Measurements from ENCODE around the gene SLC44A3. TPM values are rescaled to one million over a fixed set of nuclear protein-coding genes. Genes with fewer than 3 reads are reported as not detected.

Gene SLC44A3
- total and polyA plus RNA-seq, 2 of the 8 experiments (the other 6 are each of a cell fraction or from before 2014, with no cell fraction given), result 4.2 to 5.0 TPM

DNA sequence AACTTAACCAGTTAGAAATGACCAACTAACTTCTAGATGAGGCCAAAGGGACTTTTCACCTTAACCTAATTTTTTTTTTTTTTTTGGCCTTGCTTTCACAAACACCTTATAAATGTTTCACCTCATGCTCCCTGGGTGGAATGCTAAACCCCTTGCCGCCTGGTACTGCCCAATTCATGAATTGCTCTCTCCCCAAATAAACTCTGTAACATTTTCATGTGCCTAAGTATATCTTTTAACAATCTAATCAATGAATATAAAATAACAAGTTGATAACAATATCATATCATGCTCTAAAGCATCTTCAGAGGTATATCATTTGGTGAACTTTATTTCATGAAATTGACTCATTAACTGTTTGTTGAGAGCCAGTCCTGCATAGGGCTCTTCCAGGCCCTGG is 117.7 kb downstream of the SLC44A3 start (continued):
- TF ChIP-seq, protein P1, sequence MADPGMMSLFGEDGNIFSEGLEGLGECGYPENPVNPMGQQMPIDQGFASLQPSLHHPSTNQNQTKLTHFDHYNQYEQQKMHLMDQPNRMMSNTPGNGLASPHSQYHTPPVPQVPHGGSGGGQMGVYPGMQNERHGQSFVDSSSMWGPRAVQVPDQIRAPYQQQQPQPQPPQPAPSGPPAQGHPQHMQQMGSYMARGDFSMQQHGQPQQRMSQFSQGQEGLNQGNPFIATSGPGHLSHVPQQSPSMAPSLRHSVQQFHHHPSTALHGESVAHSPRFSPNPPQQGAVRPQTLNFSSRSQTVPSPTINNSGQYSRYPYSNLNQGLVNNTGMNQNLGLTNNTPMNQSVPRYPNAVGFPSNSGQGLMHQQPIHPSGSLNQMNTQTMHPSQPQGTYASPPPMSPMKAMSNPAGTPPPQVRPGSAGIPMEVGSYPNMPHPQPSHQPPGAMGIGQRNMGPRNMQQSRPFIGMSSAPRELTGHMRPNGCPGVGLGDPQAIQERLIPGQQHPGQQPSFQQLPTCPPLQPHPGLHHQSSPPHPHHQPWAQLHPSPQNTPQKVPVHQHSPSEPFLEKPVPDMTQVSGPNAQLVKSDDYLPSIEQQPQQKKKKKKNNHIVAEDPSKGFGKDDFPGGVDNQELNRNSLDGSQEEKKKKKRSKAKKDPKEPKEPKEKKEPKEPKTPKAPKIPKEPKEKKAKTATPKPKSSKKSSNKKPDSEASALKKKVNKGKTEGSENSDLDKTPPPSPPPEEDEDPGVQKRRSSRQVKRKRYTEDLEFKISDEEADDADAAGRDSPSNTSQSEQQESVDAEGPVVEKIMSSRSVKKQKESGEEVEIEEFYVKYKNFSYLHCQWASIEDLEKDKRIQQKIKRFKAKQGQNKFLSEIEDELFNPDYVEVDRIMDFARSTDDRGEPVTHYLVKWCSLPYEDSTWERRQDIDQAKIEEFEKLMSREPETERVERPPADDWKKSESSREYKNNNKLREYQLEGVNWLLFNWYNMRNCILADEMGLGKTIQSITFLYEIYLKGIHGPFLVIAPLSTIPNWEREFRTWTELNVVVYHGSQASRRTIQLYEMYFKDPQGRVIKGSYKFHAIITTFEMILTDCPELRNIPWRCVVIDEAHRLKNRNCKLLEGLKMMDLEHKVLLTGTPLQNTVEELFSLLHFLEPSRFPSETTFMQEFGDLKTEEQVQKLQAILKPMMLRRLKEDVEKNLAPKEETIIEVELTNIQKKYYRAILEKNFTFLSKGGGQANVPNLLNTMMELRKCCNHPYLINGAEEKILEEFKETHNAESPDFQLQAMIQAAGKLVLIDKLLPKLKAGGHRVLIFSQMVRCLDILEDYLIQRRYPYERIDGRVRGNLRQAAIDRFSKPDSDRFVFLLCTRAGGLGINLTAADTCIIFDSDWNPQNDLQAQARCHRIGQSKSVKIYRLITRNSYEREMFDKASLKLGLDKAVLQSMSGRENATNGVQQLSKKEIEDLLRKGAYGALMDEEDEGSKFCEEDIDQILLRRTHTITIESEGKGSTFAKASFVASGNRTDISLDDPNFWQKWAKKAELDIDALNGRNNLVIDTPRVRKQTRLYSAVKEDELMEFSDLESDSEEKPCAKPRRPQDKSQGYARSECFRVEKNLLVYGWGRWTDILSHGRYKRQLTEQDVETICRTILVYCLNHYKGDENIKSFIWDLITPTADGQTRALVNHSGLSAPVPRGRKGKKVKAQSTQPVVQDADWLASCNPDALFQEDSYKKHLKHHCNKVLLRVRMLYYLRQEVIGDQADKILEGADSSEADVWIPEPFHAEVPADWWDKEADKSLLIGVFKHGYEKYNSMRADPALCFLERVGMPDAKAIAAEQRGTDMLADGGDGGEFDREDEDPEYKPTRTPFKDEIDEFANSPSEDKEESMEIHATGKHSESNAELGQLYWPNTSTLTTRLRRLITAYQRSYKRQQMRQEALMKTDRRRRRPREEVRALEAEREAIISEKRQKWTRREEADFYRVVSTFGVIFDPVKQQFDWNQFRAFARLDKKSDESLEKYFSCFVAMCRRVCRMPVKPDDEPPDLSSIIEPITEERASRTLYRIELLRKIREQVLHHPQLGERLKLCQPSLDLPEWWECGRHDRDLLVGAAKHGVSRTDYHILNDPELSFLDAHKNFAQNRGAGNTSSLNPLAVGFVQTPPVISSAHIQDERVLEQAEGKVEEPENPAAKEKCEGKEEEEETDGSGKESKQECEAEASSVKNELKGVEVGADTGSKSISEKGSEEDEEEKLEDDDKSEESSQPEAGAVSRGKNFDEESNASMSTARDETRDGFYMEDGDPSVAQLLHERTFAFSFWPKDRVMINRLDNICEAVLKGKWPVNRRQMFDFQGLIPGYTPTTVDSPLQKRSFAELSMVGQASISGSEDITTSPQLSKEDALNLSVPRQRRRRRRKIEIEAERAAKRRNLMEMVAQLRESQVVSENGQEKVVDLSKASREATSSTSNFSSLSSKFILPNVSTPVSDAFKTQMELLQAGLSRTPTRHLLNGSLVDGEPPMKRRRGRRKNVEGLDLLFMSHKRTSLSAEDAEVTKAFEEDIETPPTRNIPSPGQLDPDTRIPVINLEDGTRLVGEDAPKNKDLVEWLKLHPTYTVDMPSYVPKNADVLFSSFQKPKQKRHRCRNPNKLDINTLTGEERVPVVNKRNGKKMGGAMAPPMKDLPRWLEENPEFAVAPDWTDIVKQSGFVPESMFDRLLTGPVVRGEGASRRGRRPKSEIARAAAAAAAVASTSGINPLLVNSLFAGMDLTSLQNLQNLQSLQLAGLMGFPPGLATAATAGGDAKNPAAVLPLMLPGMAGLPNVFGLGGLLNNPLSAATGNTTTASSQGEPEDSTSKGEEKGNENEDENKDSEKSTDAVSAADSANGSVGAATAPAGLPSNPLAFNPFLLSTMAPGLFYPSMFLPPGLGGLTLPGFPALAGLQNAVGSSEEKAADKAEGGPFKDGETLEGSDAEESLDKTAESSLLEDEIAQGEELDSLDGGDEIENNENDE (IDR thresholded peaks at IDR 0.05; ENCODE audit: insufficient replicate concordance, low read length), result no peak
- TF ChIP-seq SIX5 (IDR thresholded peaks at IDR 0.05; ENCODE audit: low read depth, low read length) (no peak), BRCA1 (IDR thresholded peaks at IDR 0.05; ENCODE audit: low read depth, low read length) (no peak), JUN (IDR thresholded peaks at IDR 0.05; ENCODE audit: low read depth, low read length) (no peak), CEBPB (IDR thresholded peaks at IDR 0.05; ENCODE audit: low read depth, low read length) (no peak), CREB1 (IDR thresholded peaks at IDR 0.05) (no peak), KDM1A (IDR thresholded peaks at IDR 0.05; ENCODE audit: borderline replicate concordance, low read length) (no peak), CHD2 (IDR thresholded peaks at IDR 0.05; ENCODE audit: low read length) (no peak), RNF2 (IDR thresholded peaks at IDR 0.05; ENCODE audit: borderline replicate concordance, low read depth, low read length, missing control alignments, poor library complexity, severe bottlenecking) (no peak), SP4 (IDR thresholded peaks at IDR 0.05; ENCODE audit: low read length) (no peak), YY1 (IDR thresholded peaks at IDR 0.05; ENCODE audit: low read depth, low read length) (no peak)

Measured in H1 (cell line).